ENCODE results near the gene MAPK12.

Gene MAPK12

DNA sequence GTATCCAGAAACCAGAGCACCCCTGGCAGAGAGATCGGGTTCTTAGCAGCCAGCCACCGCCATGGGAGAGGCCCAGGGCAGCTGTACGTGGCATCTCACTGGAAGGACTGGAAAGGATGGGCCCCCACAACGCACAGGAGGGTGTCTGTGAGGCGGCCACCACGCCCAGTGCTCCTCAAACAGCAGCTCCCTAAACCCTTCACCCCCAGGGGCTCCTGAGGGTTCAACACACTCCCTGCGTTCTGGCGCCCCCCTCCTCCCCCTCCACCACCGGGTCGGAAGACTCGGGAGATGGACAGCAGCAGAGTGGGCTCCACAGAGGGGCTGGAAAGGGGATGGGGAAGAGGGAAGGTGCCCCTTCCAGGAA, 1.1 kb downstream of the MAPK12 start:
- Histone ChIP-seq H3K36me3 (ENCODE audit: insufficient read depth, low read length) (no peaks in the 10 kb centered on the region), H3K9me3 (ENCODE audit: control insufficient read depth, insufficient read depth, low read length) (no peaks in the 10 kb centered on the region), H3K4me1 (ENCODE audit: insufficient read depth, low read length) (peaks cover 14% of the 10 kb centered on the region; the same call in 1 of the 2 replicates), H3K9ac (ENCODE audit: low read depth, low read length) (peak overlapping the region; percentile 56)

DNA sequence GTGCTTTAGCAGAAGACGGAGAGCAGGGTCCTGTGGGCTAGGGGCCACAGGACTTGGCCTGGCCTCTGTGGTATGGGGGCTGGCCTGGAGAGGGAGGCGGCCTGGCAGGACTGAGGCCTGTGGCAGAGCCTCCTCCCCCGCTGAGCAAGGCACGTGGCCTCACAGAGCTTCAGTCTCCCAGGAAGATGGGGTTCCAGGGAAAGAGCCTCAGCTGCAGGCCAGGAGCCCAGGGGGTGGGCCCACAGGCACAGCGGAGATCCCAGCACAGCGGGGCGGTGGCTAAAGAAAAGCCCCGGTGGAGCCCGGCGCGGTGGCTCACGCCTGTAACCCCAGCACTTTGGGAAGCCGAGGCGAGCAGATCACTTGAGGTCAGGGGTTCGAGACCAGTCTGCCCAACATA, 2.2 kb downstream of the MAPK12 start:
- no peaks in the 10 kb centered on the region for H3K36me3 ChIP-seq (ENCODE audit: insufficient read depth, low read length)

DNA sequence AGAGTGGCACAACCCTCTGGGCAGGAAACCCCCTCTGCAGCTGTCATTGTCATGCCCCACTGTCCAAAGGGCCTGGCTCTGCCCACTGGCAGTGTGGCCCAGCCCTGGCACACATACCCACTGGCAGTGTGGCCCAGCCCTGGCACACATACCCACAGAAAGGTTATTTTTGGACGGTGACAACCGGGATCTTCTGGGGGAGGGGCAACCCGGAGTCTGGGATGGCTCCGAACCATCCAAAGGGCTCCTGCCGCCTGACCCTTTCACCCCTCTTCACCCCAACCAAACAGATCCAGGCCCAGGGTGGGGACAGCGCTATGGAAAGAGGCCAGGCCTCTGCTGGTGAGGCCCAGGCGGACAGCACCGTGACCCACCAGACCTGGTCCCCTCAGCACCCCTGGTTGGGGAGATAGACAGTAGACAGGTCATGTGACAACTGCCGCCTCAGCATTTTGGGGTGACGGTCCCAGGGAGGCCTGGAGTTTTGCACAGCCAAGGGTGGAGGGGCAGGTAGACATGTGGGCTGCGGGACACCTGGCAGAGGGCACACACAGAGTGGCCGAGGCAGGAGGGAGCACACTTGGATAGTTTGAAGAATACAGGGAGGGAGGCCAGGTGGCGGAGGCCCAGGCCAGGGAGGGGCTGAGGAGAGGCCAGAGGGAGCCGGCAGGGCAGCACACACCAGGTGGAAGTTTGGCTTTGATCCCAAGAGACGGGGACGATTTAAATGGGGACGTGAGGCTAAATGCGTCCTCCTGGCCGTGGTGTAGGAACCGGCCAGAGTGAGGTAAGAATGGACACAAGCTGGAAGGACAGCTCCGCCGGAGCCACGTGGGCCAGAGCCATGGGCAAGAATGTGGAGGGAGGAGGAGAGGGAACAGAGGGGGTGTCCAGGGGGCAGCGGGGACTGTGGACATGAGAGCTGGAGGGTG, 2.9 kb downstream of the MAPK12 start:
- Histone ChIP-seq H3K36me3 (ENCODE audit: insufficient read depth, low read length) (no peaks in the 10 kb centered on the region), H3K9ac (ENCODE audit: low read depth, low read length) (no peak overlapping the region), H3K9me3 (ENCODE audit: control insufficient read depth, insufficient read depth, low read length) (no peaks in the 10 kb centered on the region), H3K4me1 (ENCODE audit: insufficient read depth, low read length) (peaks cover 14% of the 10 kb centered on the region; the same call in 1 of the 2 replicates)

More for the DNA sequence above, 2.2 kb downstream of the MAPK12 start:
- no peak overlapping the region for H3K9ac ChIP-seq (ENCODE audit: low read depth, low read length)
- H3K4me1 ChIP-seq (ENCODE audit: insufficient read depth, low read length), result peaks cover 14% of the 10 kb centered on the region; the same call in 1 of the 2 replicates
- no peaks in the 10 kb centered on the region for H3K9me3 ChIP-seq (ENCODE audit: control insufficient read depth, insufficient read depth, low read length)

DNA sequence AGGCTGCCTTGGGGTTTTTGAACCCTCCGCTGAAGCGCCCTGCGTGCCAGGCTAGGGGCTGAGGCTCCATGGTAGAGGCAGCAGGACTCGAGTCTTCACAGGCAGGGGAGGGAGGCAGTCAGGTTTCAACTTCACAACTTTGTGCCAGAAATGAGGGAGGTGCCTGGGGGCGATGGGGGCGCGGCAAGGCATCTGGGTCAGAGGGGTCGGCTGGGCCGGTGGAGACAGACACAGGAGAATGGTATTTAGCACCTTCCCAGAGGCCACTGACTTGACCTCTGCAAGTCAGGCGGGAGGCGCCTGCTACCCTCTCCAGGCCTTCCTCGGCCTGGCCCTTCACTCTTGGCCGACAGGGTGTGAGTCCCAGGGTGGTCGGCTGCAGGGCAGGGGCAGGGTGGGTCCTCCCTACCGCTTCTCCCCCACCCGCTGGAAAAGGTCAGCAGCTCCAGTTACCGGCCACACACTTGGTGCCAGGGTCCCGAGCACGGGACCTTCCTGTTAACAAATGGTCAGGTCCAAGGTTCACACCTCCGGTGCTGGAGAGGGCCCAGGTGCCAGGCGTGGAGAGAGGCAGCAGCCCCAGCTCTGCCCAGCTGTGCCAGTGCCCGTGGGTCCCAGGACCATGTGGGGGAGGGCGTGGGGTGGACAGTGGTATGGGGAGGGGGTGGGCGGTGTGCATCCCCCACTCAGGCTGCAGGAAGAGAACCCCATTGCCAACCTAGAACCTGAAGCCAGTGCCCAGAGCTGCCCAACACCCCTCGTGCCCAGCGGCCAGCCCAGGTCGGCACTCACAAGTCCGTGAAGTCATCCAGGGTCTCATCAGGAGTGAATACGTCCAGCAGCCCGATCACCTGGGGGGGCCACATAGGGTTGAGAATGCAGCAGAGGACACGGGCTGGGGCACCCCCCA, 3.8 kb downstream of the MAPK12 start:
- peaks cover 8% of the 10 kb centered on the region; the same call in 1 of the 2 replicates for H3K4me1 ChIP-seq (ENCODE audit: insufficient read depth, low read length)
- H3K9ac ChIP-seq (ENCODE audit: low read depth, low read length), result no peak overlapping the region
- H3K36me3 ChIP-seq (ENCODE audit: insufficient read depth, low read length), result no peaks in the 10 kb centered on the region
- H3K9me3 ChIP-seq (ENCODE audit: control insufficient read depth, insufficient read depth, low read length), result no peaks in the 10 kb centered on the region

DNA sequence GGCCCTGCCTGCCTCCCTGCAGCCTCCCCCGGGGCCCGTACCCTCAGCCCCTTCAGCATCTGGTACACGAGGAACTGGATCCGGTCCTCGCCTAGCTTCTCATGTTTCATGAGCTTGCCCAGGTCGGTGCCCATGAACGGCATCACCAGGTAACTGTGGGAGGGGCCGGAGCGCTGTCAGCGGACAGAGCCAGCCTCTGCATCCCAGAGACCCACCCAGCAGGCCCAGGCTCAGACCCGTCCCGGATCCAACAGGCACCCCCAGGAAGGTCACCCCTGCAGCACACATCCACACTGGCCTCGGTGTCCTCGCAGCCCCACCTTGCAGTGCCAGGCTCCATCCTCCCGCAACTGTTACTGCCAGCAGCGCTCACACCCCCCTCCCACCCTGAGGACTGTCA, 4.4 kb downstream of the MAPK12 start:
- no peaks in the 10 kb centered on the region for H3K36me3 ChIP-seq (ENCODE audit: insufficient read depth, low read length)
- no peak overlapping the region for H3K9ac ChIP-seq (ENCODE audit: low read depth, low read length)
- no peaks in the 10 kb centered on the region for H3K9me3 ChIP-seq (ENCODE audit: control insufficient read depth, insufficient read depth, low read length)
- H3K4me1 ChIP-seq (ENCODE audit: insufficient read depth, low read length), result peaks cover 2% of the 10 kb centered on the region; the same call in 1 of the 2 replicates

DNA sequence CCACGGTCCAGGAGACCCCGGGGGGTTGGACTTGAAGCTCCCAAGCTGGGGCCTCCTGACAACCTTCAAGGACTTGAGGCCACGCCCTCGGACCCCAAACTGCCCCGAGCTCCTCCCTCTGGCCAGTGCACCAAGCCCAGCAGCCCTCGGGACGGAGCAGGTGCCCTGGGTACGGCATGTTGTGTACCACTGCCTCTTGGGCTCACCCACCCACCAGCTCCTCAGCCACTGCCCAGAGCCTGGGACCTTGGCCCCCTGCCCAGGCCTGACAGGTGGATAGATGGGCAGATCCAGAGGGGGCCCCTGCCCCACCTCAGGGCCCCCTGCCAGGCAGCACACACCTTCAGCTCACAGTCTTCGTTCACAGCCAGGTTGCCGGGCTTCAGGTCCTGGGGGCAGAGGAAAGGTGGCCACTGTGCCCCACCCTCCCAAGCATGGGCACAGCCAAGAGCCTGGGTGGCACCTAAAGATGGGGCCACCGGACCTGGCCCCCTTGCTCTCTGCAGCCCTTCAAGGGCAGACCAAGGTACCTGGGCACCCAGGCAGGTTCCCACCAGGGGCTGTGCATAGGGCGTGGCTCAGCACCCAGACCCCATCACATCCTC, 5.1 kb downstream of the MAPK12 start:
- Histone ChIP-seq H3K4me1 (ENCODE audit: insufficient read depth, low read length) (no peaks in the 10 kb centered on the region; the same call in 1 of the 2 replicates), H3K36me3 (ENCODE audit: insufficient read depth, low read length) (no peaks in the 10 kb centered on the region), H3K9me3 (ENCODE audit: control insufficient read depth, insufficient read depth, low read length) (no peaks in the 10 kb centered on the region), H3K9ac (ENCODE audit: low read depth, low read length) (no peak overlapping the region)

DNA sequence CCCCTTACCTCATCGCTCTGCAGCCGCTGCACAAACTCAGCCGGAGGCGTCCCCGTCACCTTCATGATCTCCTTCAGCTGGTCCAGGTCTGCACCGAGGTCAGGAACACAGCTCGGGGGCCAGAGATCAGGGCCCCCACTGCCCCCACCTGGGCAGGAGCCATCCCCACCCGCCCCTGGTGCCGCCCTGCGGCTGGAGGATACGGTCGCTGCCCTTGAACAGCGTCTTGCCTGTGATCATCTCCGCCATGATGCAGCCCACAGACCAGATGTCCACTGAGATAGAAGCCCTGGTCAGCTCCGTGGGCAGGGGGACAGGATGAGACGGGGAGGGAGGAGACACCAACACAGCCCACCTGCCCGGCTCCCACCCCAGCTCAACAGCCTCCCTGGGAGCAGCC, 5.9 kb downstream of the MAPK12 start:
- H3K4me1 ChIP-seq (ENCODE audit: insufficient read depth, low read length), result no peaks in the 10 kb centered on the region; the same call in 1 of the 2 replicates
- no peaks in the 10 kb centered on the region for H3K9me3 ChIP-seq (ENCODE audit: control insufficient read depth, insufficient read depth, low read length)
- H3K36me3 ChIP-seq (ENCODE audit: insufficient read depth, low read length), result no peaks in the 10 kb centered on the region
- no peak overlapping the region for H3K9ac ChIP-seq (ENCODE audit: low read depth, low read length)

DNA sequence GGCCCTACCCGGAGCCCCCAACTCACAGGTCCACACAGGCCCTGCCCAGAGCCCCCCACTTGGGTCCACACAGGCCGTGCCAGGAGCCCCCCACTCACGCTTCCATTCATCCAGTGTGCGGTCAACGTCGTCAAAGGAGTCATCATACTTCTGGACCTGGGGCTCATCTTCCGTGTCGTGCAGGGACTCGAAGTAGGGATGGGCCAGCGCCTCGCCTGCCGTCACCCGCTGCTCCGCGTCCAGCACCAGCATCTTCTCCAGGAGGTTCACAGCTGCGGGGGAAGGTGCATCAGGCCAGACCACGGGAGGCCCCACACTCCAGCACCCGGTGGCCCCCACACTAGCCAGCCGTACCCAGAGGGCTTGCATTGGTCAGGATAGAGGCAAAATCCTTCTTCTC, 6.4 kb downstream of the MAPK12 start:
- no peak overlapping the region for H3K9ac ChIP-seq (ENCODE audit: low read depth, low read length)
- no peaks in the 10 kb centered on the region; the same call in 1 of the 2 replicates for H3K4me1 ChIP-seq (ENCODE audit: insufficient read depth, low read length)
- H3K36me3 ChIP-seq (ENCODE audit: insufficient read depth, low read length), result no peaks in the 10 kb centered on the region
- no peaks in the 10 kb centered on the region for H3K9me3 ChIP-seq (ENCODE audit: control insufficient read depth, insufficient read depth, low read length)

DNA sequence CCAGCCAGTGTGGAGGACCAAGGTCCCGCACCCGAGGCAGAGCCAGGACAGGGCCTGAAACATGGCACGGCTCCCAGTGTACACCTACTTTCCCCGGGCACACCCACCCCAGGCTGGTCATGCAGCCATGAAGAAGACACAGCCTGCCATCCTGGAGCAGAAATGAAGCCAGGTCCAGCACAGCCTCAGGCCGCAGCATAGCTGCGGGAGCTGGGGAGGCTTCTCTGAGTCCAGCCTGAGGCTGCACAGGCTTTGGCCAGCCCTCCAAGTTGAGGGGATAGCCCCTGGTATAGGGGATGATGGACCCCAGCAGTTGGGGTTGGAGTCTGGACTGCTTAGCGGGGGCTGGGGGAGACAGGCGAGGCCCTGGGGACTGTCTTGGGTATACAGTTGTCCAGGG, 7.5 kb downstream of the MAPK12 start:
- Histone ChIP-seq H3K4me1 (ENCODE audit: insufficient read depth, low read length) (no peaks in the 10 kb centered on the region), H3K36me3 (ENCODE audit: insufficient read depth, low read length) (no peaks in the 10 kb centered on the region), H3K9me3 (ENCODE audit: control insufficient read depth, insufficient read depth, low read length) (no peaks in the 10 kb centered on the region), H3K9ac (ENCODE audit: low read depth, low read length) (no peak overlapping the region)

DNA sequence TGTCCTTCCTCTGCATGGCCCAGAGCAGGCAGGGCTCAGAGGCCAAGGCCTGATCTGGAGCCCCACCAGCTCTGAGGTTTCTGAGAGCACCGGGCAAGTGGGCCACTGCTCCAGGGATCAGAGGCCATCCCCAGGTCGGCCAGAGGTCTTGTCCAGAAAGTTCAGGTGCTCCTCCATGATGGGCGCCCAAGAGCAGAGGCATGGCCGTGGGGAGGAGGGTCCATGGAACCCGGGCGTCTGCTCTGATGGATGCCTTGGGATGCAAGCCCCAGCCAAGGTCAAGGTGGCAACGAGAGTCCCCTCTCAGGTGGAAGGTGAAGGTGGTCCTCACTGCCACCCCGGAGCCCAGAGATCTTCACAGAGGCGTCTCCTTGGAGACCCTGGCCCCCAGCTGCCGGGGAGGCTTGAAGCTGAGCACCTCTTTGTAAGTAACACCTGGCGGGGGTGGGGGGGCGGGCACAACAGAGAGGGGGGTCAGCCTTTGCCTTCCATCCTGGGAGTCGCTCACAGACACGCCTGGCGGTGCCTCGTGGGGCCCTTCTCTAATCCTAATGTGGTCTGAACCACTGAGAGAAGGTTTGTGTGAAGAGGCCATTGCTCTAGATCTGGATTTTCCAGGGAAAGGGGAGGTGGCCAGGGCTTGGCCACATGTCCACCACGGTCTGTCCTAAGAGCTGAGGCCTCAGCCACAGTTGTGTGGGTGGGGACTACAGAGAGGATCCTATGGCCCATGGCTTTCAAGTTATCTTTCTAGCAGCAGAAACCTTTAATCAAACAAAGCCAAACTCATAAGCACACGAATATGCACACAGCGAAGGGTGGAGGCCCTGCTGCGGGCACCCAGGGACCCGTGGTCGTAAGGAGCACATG, 8.2 kb downstream of the MAPK12 start:
- H3K9me3 ChIP-seq (ENCODE audit: control insufficient read depth, insufficient read depth, low read length), result no peaks in the 10 kb centered on the region
- H3K9ac ChIP-seq (ENCODE audit: low read depth, low read length), result no peak overlapping the region
- H3K36me3 ChIP-seq (ENCODE audit: insufficient read depth, low read length), result no peaks in the 10 kb centered on the region
- no peaks in the 10 kb centered on the region for H3K4me1 ChIP-seq (ENCODE audit: insufficient read depth, low read length)

DNA sequence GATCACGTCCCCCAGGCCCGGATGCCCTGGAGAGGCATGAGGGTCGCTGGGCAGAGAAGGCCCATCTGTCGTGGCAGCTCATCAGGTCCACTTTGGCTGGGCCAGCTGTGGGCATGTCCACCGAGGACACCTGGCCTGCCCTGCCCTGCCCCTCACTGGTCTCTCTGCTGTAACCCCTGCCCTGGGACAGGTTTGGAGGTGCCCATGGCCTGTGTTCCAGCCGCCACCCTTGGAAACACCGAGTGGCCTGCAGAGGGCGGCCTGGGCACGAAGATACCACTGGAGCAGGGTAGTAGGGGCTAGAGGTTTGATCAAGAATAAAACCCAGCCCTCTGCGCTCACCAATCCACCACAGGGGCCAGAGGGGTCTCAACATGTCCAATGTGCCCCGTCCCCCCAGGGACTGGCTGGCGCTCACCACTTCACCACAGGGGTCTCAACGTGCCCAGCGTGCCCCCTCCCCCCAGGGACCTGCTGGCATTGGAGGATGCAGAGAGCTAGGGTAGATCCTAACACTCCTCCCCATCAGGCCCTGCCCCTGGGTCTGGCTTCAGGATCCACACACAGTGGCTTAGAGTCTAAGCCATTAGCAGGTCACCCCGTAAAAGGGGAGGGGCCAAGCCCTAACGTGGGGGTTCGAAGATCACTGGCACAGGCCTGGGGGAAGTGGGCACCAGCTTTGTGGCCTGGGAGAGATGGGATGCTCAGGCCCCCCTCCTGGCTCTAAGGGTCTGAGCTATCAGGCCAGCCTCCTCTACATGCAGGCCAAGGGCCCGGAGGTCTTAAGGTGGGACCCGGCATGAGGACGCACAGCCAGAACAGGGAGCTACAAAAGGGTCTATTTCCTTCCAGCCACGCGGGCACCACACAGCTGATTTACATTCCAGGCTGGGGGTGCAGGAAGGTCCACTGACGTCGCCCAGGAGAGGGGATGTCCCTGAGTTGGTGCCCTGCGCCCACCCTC, 9.1 kb downstream of the MAPK12 start:
- Histone ChIP-seq H3K4me1 (ENCODE audit: insufficient read depth, low read length) (no peaks in the 10 kb centered on the region), H3K9ac (ENCODE audit: low read depth, low read length) (peak overlapping the region; percentile 83; the same call in 1 of the 2 replicates), H3K36me3 (ENCODE audit: insufficient read depth, low read length) (no peaks in the 10 kb centered on the region), H3K9me3 (ENCODE audit: control insufficient read depth, insufficient read depth, low read length) (no peaks in the 10 kb centered on the region)

DNA sequence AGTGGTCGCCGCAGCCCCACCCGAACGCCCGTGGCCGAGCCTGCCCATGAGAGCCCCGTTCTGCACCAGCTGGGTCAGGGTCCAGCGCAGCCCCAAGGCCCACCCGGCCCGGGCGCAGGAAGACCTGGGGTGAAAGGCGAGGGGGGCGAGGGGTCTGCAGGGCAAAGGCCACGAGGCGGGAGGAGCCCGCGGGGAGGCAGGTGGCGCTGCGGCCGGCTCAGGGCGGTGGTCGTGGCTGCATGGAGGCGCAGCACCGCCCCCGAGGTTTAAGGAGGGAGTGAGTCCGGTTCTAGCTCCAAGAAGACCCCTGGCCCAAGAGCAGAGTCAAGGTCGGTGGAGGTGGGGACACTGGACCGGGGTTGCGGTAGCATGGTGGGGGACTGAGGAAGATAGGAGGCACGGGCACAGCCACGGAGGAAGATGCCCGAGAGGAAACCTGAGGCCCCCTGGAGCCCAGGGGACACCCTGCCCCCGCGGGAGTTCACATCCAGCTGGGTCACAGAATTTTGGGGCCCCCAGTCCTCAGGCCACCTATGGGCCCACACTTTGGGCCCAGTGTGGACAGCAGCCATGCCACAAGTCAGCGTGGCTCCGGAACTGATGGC, 9.9 kb downstream of the MAPK12 start:
- peak overlapping the region; percentile 83; the same call in 1 of the 2 replicates for H3K9ac ChIP-seq (ENCODE audit: low read depth, low read length)
- H3K36me3 ChIP-seq (ENCODE audit: insufficient read depth, low read length), result no peaks in the 10 kb centered on the region
- H3K4me1 ChIP-seq (ENCODE audit: insufficient read depth, low read length), result no peaks in the 10 kb centered on the region
- H3K9me3 ChIP-seq (ENCODE audit: control insufficient read depth, insufficient read depth, low read length), result no peaks in the 10 kb centered on the region
